Kidney epithelial cell (primary cell): Measurements from ENCODE around the gene TWIST2. TPM values are rescaled to one million over a fixed set of nuclear protein-coding genes. Genes with fewer than 3 reads are reported as not detected.

ENCODE experiments used
- DNase-seq: peaks from one replicate; pipeline ENCODE4 v3.0.0-alpha.2; 2010; ENCODE audit warnings: low read depth
- H3K27me3 ChIP-seq: 2 replicates; pipeline ENCODE4 v1.6.0; 2011; ENCODE audit warnings: low read length; ENCODE audit not compliant: control insufficient read depth, insufficient read depth
- H3K36me3 ChIP-seq: 2 replicates; pipeline ENCODE4 v1.5.1; 2011; ENCODE audit warnings: low read length; ENCODE audit not compliant: control insufficient read depth, insufficient read depth
- H3K4me3 ChIP-seq: 2 replicates; pipeline ENCODE4 v1.5.1; 2011; ENCODE audit warnings: low read depth, mild to moderate bottlenecking, control low read depth, low read length
- CTCF ChIP-seq: IDR thresholded peaks from 2 replicates; pipeline ENCODE4 v1.5.1; 2011; ENCODE audit warnings: mild to moderate bottlenecking, moderate library complexity, low read length, control low read depth, inconsistent platforms; ENCODE audit not compliant: insufficient read depth, poor library complexity, severe bottlenecking
- total RNA-seq: library from RNA; depleted of rRNA; stranded (reverse); fragments of >200 nt; gene quantifications from 2 replicates; pipeline ENCODE4 v1.2.3, GENCODE V29; 2015

Gene TWIST2
- total RNA-seq: 1.8 and 4.2 TPM in 2 replicates

GRCh38 chr2:238847841-238848690, at the start of gene TWIST2:
TSS of gene TWIST2 (plus strand) at chr2:238848085. CDS start at chr2:238848216, 131 bp downstream.
- TF ChIP-seq CTCF: no peak
- peaks cover 37% of the 10 kb centered on the region for H3K27me3 ChIP-seq
- H3K36me3 ChIP-seq: no peaks in the 10 kb centered on the region
- peak; percentile 31 for DNase-seq
- H3K4me3 ChIP-seq: peak within 1 kb of the TSS; percentile 44

DNA sequence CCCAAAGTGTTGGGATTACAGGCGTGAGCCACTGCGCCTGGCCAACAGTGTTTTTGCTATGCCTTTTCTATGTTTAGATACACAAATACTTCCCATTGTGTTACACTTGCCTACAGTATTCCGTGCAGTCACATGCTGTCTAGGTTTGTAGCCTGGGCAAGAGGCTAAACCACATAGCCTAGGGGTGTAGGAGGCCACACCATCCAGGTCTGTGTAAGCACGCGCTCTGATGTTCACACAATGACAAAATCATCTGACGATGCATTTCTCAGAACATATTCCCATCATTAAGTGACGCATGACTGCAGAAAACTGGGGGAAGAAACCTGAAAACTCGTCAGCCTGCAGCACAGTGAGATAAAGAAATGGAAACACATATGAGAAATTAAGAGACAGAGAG, 46.1 kb upstream of the TWIST2 start:
- no peak for DNase-seq
- Histone ChIP-seq H3K36me3 (no peaks in the 10 kb centered on the region), H3K4me3 (no peak overlapping the region), H3K27me3 (peaks cover 5% of the 10 kb centered on the region)
- no peak for TF ChIP-seq CTCF

- Histone ChIP-seq H3K27me3 (peaks cover 5% of the 10 kb centered on the region), H3K36me3 (no peaks in the 10 kb centered on the region), H3K4me3 (no peak overlapping the region)
- no peak for DNase-seq
- TF ChIP-seq CTCF: no peak
These were observed 44.9 kb upstream of the TWIST2 start for GRCh38 chr2:238802957-238803356.

DNA sequence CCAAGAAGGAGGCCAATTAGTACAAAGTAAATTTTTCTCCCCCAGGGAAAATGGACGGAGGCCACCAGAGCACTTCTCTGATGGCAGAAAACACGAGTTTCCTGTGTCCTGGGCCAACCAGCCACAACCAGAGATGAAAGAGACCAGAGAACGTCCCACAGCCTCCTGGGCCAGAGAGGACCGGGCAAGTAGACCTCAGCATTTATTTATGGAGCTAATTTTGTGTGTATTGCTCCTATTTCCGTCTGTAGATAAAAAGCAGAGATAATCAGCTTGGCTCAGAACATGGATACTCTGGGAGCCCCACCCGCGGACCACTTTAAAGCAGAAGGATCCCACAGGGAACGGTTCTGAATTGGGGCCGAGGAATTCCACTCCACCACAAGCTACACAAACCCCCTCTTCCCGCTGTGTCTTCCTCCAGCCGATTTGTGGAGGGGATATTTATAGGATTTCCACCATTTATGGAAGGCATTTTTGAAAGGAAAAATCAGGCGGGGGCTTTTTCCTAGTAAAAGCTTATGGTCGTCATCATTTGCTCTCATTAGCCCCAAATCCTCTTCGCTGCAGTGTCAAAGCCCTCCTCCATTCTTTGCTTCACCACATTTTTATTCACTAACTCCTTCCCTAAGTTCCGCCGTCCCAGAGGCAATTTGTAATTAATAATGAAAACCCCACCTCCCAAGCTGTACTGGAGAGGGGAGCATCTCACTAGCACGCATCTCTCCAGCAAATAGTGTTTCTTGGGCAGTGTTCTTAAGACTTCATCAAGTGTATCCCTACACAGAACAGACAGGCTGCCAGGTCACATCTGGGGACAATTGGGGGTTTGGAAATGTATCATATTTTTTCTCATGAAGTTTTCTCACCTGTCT, 43.7 kb upstream of the TWIST2 start:
- H3K4me3 ChIP-seq: no peak overlapping the region
- DNase-seq: no peak
- peaks cover 5% of the 10 kb centered on the region for H3K27me3 ChIP-seq
- no peaks in the 10 kb centered on the region for H3K36me3 ChIP-seq
- TF ChIP-seq CTCF: no peak

DNA sequence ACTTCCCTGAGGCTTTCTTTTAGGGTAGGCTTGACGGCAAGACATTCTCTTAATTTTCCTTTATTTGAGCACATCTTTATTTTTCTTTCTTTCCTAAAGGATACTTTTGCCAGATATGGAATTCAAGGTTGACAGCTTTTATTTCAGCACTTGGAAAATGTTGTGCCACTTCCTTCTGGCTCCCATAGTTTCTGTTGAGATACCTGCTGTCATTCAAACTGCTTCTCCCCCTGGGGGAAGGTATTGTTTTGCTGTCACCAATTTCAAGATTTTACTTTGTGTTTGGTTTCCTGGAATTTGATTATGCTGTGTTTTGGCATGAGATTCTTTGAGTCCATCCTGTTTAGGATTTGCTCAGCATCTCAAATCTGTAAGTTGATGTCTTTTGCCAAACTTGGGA, 39.1 kb upstream of the TWIST2 start:
- no peak for DNase-seq
- H3K27me3 ChIP-seq: peaks cover 3% of the 10 kb centered on the region
- H3K4me3 ChIP-seq: no peak overlapping the region
- no peaks in the 10 kb centered on the region for H3K36me3 ChIP-seq
- TF ChIP-seq CTCF: no peak
